NCI-H2081 treated with DMSO at 0.1 percent for 48 hours (cell line): Measurements from ENCODE around the gene PRR16.

ENCODE experiments used
- DNase-seq: peaks from one replicate; lab custom pipeline; 2025; lab: John Stamatoyannopoulos, UW

Gene PRR16

DNA sequence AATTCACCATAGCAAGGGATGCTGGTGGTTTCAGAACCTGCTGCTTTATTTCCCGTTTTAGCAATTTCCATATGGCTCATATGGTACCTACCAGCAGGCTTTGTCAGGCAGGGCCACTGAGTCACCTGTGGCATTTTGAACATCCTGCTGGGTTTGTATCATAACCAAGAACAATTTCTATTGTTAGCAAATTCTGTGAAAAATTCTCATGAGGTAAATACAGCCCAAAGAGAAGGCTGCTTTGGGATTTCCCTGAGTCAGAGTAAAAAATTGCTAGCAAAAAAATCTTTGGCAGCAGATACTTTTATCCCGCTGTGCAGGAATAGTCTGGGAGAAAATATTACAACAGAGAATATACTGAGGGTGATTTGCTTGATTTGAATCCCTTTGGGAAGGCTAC lies 52.7 kb downstream of the PRR16 start:
- no peak for DNase-seq

DNA sequence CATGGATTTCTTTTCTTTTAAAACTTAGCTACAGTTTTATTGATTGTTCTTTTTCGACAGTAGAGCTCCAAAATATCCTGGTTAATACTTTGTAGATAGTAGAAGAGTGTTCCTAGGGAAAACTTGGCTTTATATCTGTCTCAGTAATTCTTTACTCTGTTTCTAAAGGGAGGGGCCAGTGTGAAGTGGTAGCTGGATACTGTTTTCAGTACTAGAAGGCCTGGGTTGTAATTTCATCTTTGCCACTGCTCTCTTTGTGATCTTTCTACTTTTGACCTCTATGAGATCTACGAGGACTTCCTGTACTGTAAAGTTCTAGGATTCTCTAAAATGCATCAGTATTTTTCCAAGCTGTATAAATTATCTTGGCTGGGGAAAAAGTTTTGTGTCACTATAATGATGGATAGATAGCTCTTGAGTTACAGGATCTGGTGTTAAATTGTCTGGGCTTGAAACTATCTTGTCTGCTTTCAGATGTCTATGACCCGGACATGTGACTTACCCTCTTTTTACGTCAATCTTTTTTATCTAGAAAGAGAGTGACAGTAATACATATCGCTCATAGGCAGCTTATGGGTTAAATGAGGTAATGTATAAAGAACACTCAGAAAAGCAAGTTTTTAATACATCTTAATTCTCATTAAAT lies 53.6 kb downstream of the PRR16 start:
- no peak for DNase-seq

DNA sequence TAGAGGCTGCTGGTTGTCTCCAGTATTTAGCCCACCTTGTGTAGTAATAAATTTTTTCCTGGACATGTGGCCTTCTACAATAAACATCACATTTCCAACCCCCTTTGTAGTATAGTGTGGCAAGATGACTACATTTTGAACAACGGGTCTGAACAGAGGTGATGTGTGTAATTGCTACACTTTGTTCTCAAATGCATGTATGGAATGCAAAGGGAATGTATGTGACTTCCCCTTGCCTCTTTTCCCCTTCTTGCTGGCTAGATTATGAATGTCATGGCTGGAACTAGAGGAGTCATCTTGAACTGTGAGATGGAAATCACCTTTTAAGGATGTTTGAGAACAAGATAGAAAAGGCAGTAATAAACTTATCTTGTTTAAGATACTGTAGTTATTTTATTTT lies 54.5 kb downstream of the PRR16 start:
- DNase-seq, result no peak

DNA sequence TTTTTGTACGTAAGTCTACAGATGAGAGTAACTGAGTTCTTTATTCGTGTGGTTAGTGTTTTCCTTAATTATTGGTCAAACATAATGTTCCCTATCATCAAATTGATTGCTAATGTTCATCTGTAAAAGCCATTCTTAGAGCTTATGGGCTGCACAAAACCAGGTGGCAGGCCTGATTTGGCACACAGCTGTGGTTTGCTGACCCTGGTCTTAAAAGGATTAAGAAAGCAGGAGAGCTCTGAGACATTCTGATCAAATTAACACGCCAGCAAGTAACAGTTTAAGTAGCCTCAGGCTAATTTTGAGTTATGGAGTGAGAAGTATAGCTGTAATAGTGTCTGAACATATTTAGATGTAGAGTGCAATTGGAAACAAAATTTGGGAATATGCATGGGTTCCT lies 63.2 kb downstream of the PRR16 start:
- DNase-seq, result no peak

DNA sequence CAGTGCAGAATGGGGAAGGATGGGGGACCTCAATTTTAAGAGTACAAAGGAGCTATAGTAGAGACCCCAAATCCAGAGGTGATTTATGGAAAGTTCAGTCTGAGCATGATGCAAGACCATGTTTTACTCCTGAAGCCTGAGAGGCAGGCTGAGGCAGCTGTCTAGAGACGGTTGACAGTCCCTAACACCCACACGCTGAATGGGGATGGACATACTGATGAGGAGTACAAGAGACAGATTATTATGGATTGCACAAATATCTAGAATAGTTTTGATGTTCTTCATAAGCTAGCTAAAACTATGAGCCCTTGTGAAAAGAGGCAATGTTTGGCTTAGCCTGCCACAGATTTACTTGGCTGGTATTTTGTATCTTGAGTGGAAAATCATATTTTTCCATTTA lies 64.5 kb downstream of the PRR16 start:
- no peak for DNase-seq

DNA sequence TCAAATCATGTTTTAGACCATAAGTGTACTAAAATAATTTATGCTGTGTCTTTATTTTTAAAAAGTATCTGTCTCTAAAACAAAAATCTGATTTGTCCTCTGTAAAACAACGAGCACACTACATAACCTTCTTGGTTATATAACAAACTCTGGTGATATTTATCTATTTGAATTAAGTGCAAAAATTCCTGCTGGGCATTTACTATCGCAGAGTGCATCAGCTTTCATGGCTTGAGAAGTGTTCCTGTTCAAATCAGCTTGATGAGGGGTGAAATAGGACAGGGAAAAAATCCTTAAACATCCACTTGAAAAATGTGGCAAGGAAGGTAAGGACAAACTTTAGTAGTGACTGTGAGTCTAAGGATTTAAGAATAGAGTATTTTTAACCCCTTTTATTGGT lies 65.3 kb downstream of the PRR16 start:
- DNase-seq, result no peak

DNA sequence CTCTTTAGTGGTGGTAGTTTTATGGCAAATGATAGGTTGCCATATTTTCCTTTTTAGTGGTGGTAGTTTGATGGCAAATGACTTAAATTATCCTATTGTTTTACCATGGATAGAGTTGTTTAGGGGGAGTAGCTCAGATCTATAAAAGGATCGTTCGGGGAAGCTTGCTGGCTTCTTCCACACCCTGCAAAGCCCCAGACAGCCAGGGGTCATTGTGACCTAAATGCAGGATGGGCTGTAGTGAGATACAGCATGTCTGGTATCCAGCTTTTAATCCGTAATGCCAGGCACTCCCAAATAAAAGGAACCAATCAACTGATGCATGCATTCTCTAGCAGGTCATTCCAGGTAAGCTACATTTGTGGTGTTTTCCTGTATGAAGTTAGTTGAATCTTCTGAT lies 67.1 kb downstream of the PRR16 start:
- DNase-seq, result no peak

DNA sequence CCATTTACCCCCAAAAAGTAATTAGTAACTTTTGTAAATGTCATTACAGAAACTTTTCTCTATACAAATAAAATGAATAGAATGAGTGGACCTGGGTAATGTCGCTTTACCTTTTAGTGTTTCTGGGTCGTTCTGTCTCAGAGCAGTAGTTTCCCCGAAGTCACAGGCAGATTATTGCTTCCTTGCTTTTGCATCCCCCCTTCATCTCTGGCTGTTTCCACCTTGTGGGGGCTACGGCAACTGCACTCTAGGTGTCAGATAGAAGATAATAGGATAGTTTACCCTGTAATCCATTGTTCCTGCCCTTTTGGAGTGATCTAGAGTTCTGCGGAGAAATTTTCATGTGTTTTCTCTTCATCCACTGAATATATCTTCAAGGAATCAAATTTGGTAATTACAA lies 68.7 kb downstream of the PRR16 start:
- DNase-seq, result no peak

DNA sequence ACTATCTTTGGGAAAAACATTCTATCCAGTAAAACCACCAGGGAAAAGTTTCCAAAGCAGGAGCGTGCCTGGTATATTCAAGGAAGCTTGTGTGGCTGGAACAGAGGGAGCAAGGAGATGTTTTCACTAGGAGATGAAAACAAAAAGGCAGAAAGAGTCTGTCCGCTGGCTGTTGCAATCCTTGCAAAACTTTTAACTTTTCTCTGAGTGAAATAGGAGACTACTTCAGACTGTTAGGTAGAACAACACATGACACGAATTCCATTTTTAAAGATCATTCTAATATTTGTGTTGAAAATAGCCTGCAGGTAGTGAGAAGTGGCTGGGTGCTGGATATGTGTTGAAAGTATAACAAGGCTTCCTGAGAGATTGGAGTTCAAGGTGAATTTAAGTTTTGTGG lies 69.5 kb downstream of the PRR16 start:
- DNase-seq, result no peak

DNA sequence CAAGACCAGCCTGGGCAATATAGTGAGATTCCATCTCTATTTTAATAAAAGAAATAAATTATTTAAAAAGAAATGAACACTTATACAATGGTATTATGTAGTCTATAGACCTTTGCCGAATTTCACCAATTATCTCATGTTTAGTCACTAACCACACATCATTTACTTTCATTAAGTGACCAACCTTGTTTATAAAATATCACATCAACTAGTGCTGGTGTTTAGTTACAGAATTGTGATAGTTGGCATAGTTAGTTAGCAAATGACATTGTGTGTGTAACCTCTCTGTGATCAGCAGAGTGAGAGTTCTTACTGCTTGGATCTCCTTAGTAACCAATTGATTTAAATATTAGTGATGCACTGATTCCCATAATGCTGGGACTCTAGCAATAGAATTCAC lies 71.8 kb downstream of the PRR16 start:
- DNase-seq, result no peak

DNA sequence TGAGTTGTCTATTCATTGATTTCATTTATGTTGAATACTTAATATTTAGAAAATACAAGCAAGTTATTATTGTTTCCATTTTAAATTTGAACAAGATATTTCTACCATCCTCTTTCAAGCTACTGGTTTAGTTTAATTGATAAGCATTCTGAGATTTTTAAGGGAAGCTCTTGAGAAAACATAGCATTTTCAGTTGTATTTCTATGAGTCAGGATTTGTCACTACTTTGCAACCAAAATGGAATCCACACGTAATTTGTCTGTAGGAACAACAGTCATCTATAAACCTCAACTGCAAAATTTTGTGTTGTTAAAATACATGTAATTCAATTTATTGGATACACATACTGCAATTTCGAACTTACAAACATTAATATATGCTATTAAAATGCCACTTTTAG lies 74.0 kb downstream of the PRR16 start:
- no peak for DNase-seq

DNA sequence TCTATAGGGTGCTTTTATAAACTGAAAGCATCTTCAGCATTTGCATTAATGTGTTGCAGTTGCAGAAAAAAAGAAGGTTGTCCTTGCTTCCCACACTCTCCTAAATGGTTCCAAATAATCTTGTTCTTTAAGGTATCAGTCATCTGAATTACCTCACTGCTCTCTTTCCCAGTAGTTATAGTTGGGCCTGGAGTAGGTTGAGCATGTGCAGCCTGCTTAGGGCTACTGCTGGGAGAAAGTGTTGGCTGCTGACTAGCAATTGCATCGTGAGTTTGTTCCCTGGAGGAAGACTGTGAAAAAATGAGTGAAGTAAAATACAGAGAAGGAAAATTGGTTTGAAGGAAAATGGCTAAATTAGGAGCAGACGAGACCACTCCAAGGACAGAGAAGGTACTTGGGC lies 74.5 kb downstream of the PRR16 start:
- no peak for DNase-seq

DNA sequence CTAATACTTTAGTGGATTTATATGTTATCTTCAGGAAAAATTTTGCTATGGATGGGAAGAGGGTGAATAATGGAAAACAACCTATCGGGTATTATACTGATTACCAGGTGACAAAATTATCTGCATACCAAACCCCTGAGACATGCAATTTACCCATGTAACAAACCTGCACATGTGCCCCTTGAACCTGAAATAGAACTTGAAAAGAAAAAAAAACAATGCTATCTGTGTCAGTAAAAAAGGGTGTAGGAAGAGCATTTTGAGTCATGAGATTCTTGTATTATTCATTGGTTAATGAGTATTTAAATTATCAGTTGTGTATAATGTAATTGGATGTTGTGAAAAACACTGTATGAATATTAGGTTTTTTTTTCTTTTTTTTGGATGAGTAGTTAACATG lies 75.4 kb downstream of the PRR16 start:
- no peak for DNase-seq

DNA sequence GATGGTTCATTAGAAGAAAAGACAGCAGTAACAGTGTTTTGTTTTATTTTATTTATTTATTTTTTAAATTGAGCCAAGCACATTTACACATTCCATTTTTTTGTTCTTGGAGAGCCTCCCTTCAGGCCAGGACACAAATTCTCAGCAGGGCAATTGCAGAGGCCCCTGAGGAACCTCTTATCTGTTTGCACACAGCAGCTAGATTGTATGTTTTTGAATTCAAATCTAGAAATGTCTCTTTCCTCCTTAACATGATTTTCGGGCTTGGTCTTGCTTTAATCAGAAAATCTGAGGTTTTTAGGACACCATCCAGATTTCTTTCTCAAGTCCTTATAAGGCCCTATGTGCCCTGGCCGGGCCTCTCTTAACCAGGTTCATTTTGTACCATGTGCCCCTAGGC lies 76.0 kb downstream of the PRR16 start:
- no peak for DNase-seq

DNA sequence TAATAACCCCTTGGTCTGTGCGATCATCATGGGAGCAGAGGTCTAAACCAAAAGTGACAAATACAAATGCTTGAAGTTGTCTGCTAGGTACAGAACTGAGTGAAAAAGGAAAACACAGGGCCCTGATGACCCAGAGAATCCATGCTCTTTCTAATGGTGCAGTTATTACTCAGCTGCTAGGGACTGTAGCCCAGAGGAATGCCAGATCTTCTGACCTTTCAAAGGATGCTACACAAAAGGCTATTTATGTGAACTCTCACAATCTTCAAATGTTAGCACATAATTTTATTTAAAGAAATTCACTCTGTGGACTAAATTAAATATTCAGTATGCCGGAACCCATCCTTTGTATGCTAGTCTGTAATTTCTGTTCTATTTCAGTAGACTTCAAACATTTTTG lies 79.9 kb downstream of the PRR16 start:
- no peak for DNase-seq

DNA sequence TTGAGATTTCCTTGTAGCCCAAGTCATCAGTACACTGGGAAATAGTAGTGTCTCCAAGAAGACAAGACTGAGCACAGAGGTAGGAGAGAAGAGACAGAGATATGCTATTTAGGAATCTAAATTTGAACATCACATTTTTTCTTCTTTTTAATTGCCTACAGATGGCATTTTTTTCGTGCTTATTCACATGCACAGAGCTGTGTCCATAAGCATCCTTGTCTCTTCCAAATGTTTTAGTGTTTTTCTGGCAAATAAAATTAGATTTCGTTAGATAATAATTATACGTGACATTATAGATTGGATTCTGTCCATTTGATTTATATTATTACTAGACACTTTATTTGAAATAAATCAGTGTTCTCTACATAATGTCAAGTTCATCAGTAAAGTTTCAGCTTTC lies 80.9 kb downstream of the PRR16 start:
- DNase-seq, result no peak

DNA sequence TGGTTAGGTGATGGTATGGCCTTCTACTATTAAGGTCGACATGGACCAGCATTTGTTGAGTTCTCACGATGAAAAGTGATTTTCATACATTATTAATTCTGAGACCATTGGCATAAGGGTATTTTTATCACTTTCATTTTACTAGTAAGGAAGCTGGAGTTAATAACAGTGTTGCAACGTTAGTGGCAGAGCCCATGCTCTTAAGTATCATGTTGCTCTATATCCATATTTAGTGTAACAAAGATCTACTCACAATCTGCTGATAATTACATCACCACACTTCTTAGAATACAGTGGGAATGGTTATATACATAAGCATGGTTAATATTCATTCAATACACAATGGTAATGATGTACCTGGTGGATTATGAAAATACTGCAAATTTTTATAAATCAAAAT lies 81.9 kb downstream of the PRR16 start:
- DNase-seq, result no peak

DNA sequence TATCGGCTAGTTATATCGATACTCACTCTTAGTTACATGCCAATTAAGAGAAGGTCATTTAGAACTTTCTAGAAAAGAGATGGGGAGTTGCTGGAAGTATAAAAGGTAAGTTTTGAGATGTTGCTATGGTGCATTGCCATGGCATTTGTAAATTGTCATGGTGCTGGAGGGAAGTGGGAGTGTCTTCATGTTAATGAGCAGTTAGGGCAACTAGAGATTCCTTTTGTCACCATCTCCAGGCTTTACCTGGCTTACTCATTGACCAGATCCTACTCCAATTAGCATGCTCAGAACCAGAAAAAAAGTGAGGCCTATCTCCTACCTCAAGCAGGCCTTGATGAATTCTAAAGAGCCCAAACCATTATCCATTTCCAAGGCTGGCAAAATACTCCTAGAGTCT lies 82.8 kb downstream of the PRR16 start:
- no peak for DNase-seq

DNA sequence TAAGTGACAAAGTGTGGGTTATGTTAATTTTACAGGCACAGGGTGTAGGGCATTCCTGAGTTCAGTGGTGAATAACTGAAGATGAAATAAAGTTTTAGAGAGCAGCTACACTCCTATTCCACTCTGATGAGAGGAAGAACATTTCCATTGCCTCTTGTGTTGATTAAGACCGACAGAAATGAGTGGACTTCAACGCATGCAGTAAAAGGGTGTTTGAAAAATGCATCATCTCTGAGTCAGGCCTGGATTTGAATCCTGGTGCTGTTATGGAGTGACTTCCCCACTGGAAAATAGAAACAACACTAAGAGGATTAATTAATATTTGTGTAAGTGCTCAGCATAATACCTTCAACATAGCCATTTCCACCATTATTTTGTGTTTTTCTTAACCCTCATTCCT lies 86.3 kb downstream of the PRR16 start:
- DNase-seq, result no peak

DNA sequence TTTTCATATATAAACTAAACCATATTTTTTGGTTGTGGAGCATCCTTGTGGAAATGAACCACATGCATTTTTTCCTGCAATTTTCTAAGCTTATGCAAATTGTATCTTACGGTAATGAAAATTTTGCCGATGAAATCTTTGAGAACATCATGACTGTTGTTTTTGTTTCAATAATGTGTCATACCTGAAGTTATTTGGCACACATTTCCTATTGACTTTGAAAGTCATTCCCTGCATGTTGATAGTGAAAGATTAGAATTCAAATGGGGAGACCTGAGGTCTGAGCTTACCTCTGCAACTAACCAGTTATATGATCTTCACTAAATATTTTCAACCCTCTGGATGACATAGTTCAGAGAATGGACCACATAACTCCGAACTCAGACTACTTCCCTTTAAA lies 88.5 kb downstream of the PRR16 start:
- DNase-seq, result no peak

DNA sequence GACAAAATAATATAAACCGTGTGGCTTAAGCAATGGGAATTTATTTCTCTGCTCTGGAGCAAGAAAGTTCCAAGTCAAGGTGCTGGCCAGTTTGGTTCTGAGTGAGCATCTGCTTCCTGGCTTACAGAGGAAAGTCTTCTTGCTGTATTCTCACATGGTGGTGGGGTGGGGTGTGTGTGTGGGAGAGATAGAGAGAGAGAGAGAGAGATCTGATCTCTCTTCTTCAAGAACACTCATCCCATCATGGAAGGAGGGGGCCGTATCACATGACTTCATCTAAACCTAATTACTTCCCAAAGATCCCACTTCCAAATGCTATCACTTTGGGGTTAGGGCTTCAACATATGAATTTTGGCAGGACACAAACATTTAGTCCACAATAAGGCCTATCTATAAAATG lies 91.2 kb downstream of the PRR16 start:
- no peak for DNase-seq

DNA sequence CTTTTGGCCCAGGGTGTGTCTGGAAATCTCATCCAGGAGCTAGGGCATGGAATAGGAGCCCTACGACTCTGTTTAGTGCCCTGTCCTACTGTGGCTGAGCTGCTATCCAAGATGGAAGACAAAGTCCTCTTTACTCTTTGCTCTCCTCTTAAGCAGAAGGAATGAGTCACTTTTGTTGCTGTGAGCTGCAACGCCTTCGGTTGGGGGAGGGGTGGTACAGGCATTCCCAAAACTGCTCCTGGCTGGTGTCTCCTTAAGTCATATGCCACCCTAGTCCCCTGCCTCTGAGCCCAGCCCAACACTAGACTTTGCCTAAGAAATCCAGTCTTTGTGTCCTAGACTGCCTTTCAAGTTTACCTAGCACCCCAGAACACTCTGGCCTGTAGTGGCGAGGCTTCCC lies 99.9 kb downstream of the PRR16 start:
- no peak for DNase-seq

DNA sequence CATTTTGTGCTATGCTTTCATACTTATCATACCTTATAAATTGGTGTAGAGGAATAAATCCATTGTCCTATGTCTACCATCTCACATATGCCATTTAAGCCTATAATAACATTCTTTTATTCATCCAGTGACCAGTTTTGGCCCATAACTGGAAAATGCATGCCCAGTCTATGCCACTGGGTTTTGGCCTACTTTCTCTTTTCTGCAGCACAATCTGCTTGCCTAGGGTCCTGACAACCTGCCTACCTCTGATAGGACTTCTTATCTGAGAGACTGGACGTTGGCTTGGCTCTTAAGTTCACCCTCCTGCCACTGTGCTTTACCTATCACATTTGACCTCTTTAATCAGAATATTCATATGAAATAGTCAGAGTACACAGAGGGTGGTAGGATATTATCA lies 103.0 kb downstream of the PRR16 start:
- DNase-seq, result no peak

DNA sequence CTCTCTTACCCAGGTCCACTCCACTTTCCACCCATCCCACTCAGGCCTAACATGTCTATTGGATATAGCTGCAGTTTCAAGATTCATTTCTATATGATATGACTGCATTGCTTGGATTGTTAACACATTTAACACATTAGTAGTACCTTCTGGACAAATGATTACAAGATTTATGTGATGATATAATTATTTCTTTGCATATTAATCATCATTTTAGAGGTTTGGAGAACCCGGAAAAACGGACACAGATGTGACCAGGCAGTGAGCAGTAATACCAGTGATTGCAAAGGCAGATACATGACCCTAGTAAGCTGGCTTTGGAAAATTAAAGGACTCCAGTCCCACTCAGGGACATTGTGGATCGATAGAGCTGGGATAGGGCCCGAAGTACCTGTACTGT lies 103.8 kb downstream of the PRR16 start:
- no peak for DNase-seq

DNA sequence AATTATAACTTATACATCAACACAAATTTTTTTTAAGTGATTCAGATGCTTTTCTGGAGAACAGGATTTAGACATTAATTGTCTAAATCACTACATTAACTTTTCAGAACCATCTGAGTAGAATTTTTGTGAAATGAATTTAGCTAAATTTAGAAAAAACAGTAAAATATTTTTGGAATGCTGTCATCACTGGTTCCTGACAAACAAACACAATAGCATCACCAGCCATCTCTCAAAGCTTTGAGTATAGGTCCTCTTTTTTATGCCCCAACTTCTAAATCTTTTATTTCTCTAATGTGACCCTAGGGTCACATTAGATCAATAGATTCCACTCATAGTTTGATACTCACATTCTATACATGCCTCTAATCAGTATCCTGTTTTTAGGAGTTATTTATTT lies 104.6 kb downstream of the PRR16 start:
- no peak for DNase-seq
